22Rv1 (cell line): ENCODE measurements around the gene SH3BP4.

Experiments
- H3K27ac ChIP-seq: fragments of 450-650 bp; 2 replicates; pipeline ENCODE4 v1.5.1; 2017
- ZFX ChIP-seq: fragments of 450-650 bp; IDR thresholded peaks from 2 replicates; pipeline ENCODE4 v1.6.1; 2017; ENCODE audit warnings: antibody characterized with exemption, borderline replicate concordance
- TF ChIP-seq, protein P1 (sequence below): fragments of 450-650 bp; IDR thresholded peaks from 2 replicates; pipeline ENCODE4 v1.5.1; 2017; ENCODE audit warnings: mild to moderate bottlenecking

The SH3BP4 gene

DNA sequence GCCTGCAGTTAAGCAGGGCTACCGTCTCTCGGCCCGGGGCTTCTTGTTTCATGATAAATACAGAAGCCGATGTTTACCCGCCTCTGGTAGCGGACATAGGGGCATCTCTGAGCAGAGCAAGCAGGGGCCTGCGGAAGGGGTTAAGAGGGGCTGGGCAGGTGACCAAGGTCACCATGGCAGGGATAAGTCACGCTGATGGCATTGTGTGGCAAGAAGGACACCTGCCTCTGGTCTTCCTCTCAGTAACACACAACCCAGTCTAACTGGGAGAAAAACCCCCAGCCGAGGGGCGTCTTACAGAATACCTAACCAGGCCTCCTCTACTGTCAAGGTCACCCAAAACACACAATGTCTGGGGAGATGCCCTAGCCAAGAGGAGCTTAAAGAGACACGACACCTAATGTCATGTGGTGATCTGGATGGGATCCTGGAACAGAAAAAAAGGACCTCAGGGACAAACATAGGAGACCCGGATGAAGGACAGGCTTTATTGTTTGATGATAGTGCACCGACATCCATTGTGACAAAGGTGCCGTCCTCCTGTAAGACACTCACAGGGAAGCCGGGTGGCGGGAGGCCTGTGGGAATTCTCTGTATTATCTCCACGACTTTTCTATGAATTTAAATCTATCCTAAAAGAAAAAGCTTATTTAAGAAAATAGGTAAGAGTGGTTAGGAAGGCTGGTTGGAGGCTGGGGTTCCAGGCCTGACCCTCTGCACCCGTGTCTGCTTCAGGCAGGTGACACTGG, 24.8 kb downstream of the SH3BP4 start:
- H3K27ac ChIP-seq: no peak overlapping the region
- TF ChIP-seq, protein P1, sequence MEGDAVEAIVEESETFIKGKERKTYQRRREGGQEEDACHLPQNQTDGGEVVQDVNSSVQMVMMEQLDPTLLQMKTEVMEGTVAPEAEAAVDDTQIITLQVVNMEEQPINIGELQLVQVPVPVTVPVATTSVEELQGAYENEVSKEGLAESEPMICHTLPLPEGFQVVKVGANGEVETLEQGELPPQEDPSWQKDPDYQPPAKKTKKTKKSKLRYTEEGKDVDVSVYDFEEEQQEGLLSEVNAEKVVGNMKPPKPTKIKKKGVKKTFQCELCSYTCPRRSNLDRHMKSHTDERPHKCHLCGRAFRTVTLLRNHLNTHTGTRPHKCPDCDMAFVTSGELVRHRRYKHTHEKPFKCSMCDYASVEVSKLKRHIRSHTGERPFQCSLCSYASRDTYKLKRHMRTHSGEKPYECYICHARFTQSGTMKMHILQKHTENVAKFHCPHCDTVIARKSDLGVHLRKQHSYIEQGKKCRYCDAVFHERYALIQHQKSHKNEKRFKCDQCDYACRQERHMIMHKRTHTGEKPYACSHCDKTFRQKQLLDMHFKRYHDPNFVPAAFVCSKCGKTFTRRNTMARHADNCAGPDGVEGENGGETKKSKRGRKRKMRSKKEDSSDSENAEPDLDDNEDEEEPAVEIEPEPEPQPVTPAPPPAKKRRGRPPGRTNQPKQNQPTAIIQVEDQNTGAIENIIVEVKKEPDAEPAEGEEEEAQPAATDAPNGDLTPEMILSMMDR: no peak
- no peak for TF ChIP-seq ZFX

DNA sequence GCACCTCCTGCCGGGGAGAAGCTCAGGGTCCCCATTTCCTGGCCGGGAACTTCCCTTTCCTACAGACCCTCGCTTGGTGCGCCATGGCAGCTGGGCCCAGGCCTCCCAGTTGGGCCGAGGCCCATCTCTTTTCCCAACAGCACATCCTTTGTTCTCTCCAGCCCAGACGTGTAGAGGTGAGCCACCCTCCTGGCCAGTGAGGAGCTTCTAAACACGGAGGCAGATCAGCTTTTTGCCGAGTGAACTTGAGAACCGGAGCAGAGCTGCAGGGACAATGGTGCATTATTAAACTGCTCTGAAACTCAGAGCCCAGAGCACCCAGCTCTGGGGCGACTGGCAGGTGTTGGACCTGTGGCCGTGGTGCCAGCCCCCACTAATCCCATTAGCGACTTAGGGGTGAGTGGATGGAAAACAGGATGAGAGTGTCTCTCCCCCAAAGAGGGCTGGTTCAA, 25.4 kb downstream of the SH3BP4 start:
- no peak overlapping the region for H3K27ac ChIP-seq
- TF ChIP-seq, protein P1: no peak
- no peak for TF ChIP-seq ZFX

DNA sequence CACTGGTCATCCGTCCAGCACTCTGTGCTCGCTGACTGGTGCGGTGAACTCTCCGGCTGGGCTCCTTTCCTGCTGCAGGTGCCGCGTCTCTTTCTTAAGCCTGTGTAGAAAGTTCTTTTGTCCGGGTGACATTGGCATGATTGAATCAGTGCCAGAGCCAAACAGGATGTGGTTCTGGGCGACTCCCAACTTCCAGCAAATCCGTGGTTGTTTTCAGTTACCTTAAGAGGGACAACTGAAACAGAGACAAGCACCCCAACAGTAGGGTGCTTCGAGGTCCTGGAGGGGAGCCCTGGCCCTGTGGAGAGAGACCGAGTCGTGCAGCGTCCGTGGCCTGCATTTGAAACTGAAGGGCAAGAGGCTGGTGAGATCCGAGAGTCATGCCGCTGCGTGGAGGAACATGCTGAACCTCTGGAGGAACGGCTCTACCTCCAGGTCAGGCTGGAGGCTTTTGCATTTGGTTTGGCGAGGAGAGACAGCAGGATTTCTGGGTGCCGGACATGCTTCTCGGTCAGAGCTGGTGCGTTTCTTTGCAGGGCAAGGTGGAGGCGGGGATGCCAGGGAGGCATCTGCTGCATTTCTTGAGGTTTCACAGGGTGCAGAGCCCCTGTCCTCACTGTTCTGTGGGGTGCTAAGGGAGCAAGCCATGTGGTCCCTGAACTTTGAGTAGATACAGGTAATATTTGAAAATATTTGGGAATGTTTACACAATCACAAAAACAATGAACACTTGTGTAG, 26.8 kb downstream of the SH3BP4 start:
- TF ChIP-seq, protein P1: no peak
- TF ChIP-seq ZFX: no peak
- H3K27ac ChIP-seq: no peak overlapping the region

DNA sequence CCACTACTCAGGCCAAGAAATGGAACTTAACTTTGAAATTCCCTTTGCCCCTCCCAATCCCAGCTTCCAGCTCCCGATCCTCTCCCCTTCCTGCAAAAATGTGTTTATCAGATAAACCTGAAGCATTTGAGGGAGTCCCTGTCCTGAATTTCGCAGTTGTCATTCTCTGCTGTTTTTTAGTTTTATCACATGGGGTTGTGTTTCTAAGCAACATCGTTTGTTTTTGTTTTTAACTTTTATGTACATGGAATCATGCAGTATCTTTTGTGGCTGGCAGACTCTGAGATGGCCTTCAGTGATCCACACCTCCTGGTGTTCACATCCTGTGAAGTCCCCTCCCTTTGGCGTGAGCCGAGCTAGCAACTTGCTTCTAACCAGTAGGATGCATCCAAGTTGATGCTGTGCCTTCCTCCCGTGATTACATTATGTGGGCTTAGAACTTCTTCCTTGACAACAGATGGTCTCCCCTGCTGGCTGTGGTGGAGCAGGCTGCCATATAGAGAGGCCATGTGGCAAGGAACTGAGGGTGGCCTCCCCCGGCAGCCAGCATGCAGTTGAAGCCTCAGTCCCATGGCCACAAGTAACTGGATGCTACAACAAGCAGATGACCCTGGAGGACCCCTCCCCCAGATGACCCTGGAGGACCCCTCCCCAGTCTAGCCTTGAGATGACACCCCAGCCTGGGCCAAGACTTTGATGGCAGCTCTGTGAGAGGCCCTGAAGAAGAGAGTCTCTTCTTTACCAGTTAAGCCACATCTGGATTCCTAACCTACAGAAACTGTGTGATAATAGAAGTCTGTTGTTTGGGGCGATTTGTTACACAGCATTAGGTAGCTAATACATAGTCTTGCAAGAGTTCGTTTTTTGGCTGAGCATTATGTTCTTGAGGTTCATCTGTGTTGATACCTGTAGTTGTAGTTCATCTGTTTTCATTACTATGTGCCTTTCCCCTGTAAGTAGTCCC, 27.7 kb downstream of the SH3BP4 start:
- H3K27ac ChIP-seq: no peak overlapping the region
- TF ChIP-seq, protein P1: no peak
- no peak for TF ChIP-seq ZFX

DNA sequence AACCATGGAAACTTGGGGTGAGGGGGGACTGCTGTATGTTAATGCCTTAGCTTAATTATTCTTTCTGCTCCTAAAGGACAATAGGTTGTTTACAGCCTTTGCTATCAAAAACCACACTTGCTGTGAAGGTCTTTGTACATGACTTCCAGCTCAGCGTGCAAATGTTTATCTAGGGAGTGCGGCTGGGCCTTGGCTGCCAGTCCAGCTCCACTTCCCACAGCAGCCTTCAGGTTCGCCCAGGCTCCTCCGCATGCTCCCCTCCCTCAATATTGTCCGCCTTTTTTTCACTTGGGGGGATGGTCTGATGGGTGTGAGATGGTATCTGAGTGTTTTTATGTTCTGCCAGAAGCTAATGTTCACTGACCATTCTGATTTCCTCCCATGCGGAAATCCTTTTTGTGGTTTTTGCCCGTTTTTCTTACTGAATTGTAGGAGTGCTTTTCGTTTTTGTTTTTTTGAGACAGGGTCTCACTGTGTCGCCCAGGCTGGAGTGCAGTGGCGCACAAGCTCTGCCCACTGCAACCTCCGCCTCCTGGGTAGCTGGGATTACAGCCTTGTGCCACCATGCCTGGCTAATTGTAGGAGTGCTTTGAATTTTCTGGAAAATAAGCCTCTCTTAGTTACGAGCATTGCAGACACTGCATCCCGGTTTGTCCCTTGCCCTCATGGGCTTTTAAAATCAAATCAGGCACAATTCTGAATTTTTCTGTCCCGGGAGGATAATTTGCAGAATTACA, 28.8 kb downstream of the SH3BP4 start:
- TF ChIP-seq ZFX: no peak
- TF ChIP-seq, protein P1: no peak
- H3K27ac ChIP-seq: no peak overlapping the region

DNA sequence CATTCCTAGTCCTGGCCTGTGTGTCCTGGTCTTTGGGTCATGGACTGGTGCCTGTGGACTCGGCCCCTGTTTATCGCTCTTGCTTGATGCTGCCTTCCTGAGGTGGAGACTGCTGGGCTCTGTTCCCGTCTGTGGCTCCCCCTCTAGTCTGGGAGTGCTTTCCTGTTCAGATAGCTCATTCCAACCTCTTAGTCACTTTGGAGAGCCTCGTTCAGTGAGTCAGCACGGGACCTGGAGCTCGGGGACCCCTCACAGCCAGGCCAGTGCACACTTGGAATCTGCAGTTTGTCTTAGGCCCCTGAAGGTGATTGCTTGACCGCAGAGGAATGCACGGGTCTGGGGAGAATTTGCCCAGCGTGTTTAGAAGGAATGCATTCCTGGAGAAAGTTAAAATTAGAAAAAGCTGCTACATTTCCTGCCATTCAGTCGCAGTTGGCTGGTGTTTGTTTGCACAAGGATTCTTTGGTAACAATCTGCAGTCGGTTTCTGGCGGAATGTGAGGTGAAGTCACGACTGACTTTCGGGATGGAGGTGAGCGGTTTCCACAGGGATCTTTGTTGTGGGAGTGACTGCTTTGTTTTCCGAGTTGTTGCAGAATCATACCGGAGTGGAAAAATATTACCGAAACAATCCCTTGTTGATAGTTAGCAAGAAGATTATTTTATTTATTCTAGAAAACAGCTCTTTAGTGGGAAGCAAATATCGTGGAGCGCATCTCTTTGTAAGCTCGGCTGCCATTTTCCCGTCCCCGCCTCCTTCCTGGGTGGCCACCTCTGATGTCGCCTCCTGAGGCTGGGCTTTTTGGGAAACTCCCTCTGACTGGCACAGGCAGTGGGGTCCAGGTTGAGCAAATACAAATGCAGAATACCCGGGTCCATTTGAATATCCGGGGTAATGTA, 29.6 kb downstream of the SH3BP4 start:
- TF ChIP-seq ZFX: no peak
- TF ChIP-seq, protein P1: no peak
- H3K27ac ChIP-seq: no peak overlapping the region
